Activated CD4-positive, CD25-positive, alpha-beta regulatory T cell treated with anti-CD3 and anti-CD28 coated beads, Interleukin-2, amount 50 U/mL, for 16 hours (primary cell): ENCODE results near the gene SH3D19.

ENCODE experiments used
- DNase-seq: peaks from one replicate; pipeline ENCODE4 v3.0.0-alpha.2; 2020; ENCODE audit warnings: low read depth, low spot score

Gene SH3D19

DNA sequence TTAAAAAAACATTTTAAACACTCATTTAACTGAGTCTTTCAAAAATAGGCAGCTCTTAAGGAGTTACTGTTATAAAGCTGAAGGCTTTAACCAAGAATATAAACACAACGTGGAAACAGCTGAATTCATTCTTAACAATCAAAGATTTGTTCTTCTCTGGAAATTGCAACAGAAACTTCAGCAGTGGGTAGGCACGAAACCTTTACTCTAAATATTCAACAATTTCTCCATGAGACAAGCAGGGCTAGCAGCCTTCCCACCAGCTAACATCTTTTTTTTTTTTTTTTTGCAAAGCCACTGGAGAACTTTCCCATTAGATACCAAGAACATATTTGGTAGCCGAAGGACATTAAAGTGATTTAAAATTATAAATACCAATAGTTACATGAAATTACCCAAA is 126.7 kb downstream of the SH3D19 start:
- no peak for DNase-seq

DNA sequence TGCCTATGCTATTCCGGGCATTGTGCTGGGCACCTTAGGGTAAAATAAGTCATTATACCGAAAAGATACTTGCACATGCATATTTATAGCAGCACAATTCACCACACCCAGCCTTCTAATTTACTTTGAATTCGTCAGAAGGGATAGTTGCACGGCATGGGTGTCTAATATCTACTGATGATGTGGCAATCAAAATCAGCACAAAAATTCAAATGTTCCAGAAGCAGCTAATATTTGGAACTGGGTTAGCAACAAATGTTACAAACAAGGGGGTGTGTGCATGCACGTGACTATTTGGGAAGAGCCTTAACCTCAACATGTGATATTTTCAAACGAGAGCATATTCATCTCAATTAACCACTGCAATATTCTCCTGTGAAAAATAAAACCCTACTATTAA is 128.2 kb downstream of the SH3D19 start:
- no peak for DNase-seq

- DNase-seq = no peak
These were observed 129.6 kb downstream of the SH3D19 start for GRCh38 chr4:151195801-151196200.

DNA sequence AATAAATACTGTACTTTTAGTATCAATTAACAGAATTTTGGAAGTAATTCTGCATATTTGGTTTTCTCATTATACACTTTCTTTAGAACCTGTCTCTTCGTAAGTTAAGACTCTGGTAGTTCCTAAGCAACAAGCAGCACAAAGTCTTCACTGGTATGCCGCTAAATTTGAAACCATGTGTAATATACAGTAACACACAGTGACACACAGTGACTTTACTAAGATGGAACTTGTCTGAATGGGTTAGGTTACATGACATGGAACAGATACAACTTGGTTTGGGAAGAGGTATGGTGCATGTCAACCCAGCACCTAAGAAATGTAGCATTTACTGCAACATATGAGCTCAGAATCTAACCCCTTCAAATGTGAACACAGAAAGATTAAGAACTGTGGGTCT is 132.0 kb downstream of the SH3D19 start:
- no peak for DNase-seq

GRCh38 chr4:151192556-151193235 is 132.7 kb downstream of the SH3D19 start:
- no peak for DNase-seq

- no peak for DNase-seq
These were observed 140.6 kb downstream of the SH3D19 start for GRCh38 chr4:151184523-151185458.

DNA sequence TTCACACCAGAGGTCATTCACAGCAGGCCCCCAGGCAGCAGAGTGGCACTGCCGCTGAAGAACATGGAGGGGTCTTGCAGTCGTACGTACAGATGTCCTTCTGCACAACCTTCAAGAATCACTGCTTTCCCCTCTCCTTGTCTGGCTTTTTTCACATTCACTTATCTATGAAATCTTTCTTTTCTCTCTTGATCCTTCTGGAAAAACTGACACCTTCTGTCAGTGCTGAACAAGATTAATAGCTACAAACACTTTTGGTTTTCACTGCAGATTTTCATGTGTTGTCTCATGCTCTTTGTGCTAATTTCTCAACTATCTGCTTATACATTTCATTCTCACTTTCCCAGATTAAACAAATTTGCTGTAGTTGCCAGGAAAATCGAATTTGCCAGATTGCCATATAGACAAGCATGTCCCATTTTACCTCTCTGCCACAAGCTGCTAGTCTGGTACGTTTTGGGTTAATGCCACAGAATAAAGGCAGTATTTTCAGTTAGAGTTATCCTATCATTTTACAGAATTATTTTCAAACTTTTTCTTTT is 142.9 kb downstream of the SH3D19 start:
- DNase-seq = no peak

- DNase-seq = no peak
These were observed 148.7 kb downstream of the SH3D19 start for GRCh38 chr4:151176685-151177084.

DNA sequence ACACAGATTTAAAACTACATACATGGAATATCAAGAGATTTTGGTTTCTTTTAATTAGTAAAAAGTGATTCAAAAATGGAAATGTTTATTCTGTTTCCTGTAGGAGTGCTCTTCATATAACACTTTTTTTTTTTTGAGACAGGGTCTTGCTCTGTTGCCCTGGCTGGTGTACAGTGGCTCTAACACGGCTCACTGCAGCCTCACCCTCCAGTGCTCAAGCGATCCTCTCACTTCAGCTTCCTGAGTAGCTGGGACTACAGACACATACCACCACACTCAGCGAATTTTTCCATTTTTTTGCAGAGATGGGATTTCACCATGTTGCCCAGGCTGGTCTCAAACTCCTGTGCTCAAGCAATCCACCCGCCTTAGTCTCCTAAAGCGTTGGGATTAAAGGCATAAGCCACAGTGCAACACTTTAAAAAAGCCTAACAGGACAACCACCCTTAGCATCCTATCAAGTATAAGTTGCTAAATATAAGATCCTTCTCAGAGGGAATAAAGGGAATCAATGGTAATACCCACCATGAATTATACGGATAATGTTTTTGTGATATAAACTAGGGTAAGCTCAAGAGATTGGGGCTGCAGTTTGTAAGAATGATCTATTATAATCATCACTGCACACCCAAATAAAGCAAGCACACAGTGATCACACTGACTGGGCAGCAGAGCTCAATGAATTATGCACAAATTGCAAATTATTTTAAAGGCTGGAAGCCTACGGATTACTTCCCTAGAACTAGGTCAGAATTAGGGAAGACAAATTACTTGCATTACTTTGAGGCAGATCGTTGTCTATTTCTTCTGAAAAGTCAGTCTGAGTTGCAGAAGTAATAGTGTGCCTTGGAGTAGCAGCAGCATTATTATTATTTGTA is 149.4 kb downstream of the SH3D19 start:
- no peak for DNase-seq

GRCh38 chr4:151175233-151175632 is 150.2 kb downstream of the SH3D19 start:
- DNase-seq = no peak

DNA sequence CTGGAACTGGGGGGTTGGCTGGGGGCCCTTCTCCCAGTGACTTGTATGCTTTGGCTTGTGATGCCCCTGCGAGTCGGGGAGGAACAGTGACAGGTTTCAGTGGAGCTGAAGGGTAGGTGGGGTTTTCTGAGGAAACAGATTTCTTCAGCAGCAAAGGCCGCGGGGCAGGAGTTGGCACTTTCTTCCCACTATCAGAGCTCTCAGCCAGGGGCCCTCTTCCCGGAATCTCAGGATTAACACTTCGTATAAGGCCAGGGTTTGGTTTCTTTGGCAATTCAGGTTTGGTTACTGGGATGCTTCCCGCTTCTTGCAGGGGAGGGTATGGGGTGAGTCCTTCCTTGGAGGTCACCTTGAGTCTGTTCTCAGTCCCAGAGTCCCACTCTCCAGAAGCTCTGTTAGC is 150.6 kb downstream of the SH3D19 start:
- DNase-seq = no peak

- DNase-seq = no peak
These were observed 151.5 kb downstream of the SH3D19 start for GRCh38 chr4:151173871-151174270.

GRCh38 chr4:151169900-151170299 is 155.5 kb downstream of the SH3D19 start:
- DNase-seq = no peak

DNA sequence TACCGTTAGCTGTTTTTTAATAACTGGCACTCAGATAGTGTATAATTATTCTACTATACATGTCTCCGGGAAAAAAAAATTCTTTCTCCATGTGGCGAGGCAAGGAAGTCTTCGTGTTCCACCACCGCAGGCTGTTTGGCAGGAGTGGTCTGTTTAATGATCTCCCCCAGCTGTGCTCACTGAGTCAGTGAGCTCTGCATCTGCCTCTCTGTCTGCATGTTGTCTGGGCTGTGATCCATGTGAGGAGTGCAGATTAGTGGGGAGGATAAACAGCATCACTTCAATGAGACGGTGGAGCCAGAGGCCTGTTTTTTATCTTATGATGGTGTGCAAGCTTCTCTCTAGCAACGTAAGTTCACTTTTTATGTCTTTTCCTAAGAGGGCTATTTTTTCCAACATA is 156.2 kb downstream of the SH3D19 start:
- DNase-seq = no peak

- DNase-seq = no peak
These were observed 157.8 kb downstream of the SH3D19 start for GRCh38 chr4:151167561-151167960.

- DNase-seq = no peak
These were observed 158.8 kb downstream of the SH3D19 start for GRCh38 chr4:151166636-151167035.

- no peak for DNase-seq
These were observed 160.0 kb downstream of the SH3D19 start for GRCh38 chr4:151165205-151166000.

DNA sequence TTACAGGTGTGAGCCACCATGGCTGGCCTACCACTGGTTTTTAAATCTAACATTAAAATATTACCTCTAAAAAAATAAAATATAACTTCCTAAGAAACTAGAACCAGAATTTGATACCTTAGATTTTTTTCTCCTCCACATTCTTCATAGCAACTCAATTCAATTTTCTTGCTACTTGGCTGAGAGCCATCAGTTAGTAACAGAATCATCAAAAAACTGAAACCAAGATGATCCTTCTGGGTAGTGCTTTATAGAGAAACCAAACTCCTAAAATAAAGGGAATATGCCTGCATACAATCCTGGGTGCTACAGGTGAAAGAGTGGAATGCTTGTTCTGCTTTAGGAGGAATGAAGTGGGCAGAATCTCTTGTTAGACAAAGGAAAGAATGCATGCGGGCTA is 161.6 kb downstream of the SH3D19 start:
- no peak for DNase-seq

- DNase-seq = no peak
These were observed 166.4 kb downstream of the SH3D19 start for GRCh38 chr4:151158979-151159378.

DNA sequence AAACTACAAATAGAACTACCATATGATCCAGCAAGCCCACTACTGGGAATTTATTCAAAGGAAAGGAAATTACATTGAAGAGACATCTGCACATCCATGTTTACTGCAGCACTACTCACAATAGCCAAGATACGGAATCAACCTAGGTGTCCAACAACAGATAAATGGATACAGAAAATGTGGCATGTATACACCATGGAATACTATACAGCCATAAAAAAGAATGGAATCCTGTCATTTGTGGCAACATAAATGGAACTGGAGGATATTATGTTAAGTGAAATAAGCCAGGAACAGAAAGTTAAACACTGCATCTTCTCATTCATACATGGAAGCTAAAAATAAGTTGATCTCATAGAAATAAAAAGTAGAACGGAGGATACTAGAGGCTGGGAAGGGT is 167.9 kb downstream of the SH3D19 start:
- DNase-seq = no peak

GRCh38 chr4:151153585-151153984 is 171.8 kb downstream of the SH3D19 start:
- no peak for DNase-seq
